HG03045 (cell line): ENCODE results near the gene RAPGEF4.
"Not testable (repeated sequence)": the region's sequence is repeated elsewhere in the genome, so short reads cannot be mapped to it uniquely, and the experiment has no call there.

Experiments used
- ATAC-seq: cut with Tn5 transposase; IDR thresholded peaks from one replicate; pipeline ENCODE4 v1.9.1; 2021; ENCODE audit warnings: mild to moderate bottlenecking, moderate library complexity; ENCODE audit not compliant: unreplicated experiment

Gene RAPGEF4

DNA sequence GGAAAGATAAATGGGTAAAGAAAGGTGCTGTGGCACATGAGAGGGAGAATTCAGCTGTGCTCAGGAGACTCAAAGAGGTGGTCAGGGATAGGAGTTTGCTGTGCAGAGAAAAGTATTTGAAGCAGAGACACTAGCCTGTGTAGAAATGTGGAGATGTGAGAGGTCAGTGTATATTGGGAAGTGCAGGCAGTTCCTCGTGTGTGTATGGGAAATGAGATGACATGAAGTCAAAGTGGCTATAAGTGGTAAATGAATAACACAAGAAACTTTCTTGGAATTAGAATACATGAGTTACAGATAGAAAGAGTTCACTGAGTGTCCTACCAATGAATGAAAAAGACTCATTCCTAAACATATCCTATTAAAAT is 351.6 kb downstream of the RAPGEF4 start:
- no peak for ATAC-seq

DNA sequence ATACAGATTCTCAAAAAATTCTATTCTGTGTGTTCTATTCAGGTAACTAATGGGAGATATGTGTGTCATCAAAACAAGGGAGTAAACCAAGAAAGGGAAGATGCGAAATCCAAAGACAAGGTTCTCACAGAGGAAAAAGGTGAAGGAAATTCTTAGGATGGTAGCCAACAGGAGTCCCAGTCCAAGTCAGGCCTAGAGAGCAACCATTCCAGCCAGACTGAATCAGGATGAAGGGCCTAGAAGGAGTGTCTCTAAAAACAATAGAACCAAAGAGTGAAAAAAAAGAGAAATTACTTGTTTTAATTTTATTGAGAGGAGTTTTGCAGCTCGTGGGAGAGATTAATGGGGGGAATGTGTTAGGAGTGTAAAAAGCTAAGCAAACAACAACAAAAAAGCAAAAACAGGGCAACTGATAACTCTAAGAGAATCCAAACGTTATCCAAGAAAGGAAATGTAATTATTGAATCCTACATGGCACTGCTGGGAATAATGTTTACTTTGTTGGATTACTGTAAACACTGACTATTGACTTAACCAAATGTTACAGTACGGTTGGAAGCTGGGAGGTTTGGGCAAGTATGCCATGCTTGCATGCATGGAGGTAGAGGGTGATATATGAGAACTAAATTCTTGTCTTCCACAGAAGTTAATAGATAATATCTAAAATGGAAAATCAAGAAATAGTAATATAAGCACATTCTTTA is 352.3 kb downstream of the RAPGEF4 start:
- no peak for ATAC-seq

DNA sequence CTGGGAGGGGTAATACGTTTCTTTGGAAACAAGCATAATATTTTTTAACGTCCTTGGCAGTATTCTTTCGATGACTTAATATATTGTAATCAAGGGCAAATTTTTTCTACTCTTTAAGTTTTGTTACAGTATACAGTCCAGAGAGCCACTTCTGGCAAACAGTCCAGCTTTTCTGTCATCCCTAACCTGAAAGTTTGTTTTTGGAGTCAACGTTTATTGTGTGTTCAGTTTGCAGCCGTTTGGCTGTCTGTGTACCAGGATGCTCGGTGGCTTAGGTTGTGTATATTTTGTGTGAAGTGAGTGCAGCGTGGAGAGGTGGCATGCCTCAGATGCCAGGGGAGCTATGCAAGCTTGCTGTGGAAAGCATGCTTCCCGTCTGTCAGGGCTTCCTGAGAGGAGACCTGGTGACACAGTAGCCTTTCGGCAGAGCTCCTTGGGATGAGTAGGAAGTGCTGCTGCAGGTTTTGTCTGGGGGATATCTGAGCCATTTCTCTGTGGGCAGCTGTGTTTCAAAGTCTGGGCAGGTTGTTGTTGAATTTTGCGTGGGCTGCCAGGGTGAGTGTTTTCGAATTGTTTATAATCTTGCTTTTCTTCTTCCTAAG is 354.7 kb downstream of the RAPGEF4 start:
- ATAC-seq = no peak

GRCh38 chr2:173090973-173091660 is 355.5 kb downstream of the RAPGEF4 start:
- no peak for ATAC-seq

DNA sequence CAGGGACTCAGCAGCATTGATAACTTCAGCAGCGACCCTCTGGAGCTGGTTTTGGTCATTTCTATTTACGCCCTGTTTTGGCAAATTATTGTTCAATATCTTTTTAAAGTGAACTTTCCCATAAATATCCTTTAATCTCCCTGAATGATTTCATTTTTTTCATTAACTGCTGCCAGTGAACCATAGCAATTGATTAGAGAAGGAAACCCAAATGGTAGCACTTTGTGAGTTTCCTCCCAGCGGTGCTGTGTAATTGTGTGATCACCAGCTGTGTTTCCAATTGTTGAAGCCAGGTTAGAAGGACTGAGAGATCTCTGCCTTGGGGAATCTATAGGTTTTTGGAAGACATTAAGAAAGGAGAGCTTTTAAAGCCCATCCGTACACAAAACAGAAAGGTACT is 356.3 kb downstream of the RAPGEF4 start:
- no peak for ATAC-seq

GRCh38 chr2:173092844-173093402 is 357.3 kb downstream of the RAPGEF4 start:
- ATAC-seq = no peak

DNA sequence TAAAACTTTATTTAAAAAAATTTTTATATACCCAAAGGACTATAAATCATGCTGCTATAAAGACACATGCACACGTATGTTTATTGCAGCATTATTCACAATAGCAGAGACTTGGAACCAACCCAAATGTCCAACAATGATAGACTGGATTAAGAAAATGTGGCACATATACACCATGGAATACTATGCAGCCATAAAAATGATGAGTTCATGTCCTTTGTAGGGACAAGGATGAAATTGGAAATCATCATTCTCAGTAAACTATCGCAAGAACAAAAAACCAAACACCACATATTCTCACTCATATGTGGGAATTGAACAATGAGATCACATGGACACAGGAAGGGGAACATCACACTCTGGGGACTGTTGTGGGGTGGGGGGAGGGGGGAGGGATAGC is 358.0 kb downstream of the RAPGEF4 start:
- not testable (repeated sequence) for ATAC-seq

- no peak for ATAC-seq
Measured at GRCh38 chr2:173094731-173095130, 359.1 kb downstream of the RAPGEF4 start.

GRCh38 chr2:173095356-173095755 is 359.7 kb downstream of the RAPGEF4 start:
- no peak for ATAC-seq

DNA sequence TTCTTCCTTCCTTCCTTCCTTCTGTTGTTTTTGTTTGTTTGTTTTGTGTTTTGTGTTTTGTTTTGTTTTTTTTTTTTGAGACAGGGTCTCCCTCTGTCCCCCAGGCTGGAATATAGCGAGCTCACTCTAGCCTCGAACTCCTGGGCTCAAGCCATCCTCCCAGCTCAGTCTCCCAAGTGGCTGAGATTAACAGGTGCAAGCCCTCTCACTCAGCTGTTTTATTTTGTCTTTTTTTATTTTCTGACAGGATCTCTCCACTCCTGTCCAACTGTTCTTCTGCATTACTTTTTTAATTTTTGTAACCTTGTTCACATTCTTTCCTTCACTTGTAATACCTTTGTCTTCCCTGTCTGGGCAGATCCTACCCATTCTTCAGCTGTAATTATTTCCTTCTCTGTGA is 363.6 kb downstream of the RAPGEF4 start:
- no peak for ATAC-seq

DNA sequence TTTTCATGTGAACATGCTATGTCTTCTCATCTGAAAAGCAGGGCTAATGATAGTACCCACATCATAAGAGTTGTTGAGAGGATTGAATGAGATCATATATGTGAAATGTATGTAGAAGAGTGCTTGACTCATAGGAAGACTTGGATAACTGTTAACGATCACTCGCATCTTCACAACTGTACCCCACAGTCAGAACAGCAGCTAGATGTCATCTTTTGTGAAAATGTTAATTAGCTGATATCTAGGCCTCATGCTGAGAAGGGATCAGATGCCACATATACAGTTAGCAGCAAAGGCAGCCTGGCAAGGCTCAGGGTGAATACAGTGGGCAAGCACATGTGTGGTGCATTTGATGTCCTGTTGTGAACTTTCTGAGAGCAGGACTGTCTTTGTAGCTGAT is 364.2 kb downstream of the RAPGEF4 start:
- ATAC-seq = no peak

DNA sequence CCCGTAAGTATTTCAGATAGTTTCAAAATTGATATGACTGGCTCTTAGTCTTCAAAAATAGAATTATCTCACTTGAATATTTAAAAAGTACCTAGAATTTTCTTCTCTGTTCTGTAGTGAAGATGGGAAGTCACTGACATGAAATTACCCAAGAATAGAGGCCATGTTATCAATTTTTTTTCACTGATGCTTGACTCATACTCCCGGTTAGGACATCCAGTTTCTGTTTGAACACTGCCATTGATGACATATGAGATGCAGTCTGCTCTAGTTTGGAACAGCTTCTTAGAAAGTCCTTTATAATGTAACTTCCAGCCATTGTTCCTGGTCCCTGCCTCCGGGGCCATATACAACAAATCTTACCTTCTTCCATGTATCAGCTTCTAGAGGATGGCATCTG is 366.0 kb downstream of the RAPGEF4 start:
- ATAC-seq = peak; percentile 75
